GM21381 (cell line): ENCODE data around the gene COASY.

ENCODE experiments used
- ATAC-seq: cut with Tn5 transposase; IDR thresholded peaks from one replicate; pipeline ENCODE4 v1.9.1; 2021; ENCODE audit warnings: mild to moderate bottlenecking, moderate library complexity; ENCODE audit not compliant: unreplicated experiment

COASY gene

DNA sequence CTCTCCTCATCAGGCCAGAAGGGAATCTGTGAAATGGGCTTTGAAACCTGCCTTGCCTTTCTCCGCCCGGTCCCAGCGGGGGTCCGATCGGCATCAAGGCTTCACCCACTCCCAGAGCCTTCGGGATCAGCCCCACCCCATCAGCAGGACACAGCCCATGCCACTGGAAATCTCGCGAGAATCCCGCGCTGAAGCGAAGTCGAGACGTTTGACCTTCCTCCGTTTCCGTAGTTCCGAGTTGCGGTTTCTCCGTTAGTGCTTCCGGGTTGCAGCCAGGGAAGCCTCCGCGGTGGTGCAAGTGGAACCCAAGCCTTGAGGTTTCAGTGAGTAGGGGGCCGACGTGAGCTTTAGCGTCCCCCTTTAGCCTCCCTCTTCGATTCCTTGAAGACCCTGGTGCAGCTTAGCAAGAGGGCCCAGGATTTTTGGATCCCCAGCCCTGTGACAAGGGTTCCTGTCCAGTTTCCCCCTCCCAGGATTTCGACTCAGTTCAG is at the start of gene COASY:
COASY (plus strand) TSS at position 252 of the 491 bp plus-strand sequence. CDS start 475 bp downstream, outside the sequence.
- ATAC-seq, result no peak

DNA sequence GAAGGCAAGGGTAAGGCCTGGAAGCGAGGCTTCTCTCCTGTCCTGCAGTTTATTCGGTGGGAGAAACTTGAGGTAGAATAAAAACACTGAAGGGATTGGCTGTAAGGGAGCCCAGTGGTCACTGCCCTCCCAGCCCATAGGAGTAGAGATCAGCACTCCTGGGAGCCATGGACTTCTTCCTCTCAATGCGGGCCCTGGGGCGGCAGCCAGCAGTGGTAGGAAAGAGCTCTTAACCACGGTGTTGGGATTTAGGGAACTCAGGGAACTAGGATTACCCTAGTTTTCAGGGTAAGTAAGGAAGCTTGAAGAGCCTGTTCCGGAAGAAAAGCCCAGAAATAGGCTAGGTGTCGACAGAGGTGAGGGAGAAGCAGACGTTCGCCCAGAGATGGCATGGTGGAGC is 49.7 kb upstream of the COASY start:
- ATAC-seq, result no peak

DNA sequence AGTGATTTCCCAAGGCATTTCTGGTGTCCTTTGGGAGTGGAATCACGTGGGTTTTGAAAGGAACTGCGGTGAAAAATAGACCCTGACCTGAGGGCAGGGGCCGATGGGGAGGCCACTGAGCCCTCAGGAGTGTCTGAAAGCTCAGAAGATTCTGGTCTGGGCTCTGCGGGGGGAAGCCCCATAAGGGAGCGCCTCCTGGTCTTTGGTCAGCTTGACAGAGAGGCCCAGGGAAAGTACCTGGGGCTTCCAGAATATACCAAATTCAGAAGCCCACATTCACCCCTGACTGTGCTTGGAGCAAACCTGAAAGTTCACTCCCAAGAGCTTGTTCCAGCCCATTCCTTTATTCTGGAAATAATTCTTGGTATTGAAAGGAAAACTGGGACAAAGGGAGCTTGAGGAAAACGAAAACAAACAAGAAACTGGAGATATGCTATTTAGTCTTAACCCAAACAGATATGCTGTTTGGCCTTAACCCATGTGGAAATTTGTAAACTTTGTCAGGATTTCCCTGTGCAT is 49.2 kb upstream of the COASY start:
- ATAC-seq, result no peak

DNA sequence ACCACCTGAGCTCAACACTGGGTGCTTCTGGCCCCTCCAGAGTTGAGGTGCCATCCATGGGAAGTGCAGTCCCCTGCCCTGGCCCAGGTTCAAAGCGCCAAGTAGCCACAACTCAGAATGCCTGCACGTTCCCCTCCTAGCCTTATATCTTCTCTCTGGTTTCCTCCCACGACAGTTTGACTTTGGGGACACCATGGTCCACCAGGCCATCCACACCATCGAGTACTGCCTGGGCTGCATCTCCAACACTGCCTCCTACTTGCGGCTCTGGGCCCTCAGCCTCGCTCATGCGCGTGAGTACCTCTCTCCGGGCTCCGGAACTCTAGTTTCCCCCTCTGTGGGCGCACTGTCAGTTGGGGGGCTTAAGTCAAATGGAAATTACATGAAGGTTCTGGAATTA is 48.3 kb upstream of the COASY start:
- no peak for ATAC-seq

DNA sequence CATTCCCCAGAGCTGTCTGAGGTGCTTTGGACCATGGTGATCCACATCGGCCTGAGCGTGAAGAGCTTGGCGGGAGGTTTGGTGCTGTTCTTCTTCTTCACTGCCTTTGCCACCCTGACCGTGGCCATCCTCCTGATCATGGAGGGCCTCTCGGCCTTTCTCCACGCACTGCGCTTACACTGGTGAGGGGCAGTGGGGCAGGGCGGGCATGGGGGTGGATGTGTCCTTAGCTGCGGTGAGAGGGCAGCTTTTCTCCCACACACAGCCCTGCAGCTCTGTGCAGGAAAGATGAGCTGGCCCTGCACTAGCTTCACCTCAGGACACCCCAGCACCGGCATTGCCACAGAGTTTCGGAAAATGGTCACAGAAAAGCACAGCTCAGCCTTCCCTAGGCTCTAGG is 47.7 kb upstream of the COASY start:
- ATAC-seq, result no peak

DNA sequence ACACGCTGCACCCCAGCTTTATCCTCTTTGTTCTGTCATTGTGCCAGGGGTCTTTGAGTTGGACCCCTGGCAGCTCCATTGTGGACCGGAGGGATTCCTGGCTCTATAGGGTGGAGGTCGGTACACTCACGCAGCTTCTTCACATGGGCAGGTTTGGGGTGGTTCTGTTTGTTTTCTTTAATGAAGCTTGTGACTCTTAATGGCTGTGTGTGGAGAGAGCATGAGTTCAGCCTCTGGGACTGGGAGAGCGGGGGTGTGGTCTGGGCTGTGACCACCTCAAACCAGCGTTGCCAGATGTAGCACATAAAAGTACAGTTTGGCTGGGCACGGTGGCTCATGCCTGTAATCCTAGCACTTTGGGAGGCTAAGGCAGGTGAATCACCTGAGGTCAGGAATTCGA is 47.1 kb upstream of the COASY start:
- ATAC-seq, result no peak

DNA sequence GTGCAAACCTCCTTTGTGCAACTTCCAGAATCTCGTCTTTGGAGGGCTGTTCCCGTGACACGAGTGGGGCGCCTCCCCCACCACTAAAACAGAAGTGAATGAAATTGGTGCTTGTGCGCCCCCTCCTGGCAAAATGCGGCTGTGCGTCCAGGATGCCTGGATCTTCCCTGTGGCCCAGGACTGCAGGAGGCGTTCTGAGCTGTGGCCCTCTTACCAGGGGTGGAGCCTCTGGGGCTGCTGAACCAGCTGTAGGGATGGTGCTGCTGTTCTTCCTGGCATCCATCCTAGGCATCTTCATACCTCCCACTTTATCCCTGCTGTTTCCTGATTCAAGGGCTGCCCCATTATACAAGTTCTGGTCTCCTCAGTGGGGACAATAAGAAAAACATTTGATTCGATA is 44.4 kb upstream of the COASY start:
- no peak for ATAC-seq

DNA sequence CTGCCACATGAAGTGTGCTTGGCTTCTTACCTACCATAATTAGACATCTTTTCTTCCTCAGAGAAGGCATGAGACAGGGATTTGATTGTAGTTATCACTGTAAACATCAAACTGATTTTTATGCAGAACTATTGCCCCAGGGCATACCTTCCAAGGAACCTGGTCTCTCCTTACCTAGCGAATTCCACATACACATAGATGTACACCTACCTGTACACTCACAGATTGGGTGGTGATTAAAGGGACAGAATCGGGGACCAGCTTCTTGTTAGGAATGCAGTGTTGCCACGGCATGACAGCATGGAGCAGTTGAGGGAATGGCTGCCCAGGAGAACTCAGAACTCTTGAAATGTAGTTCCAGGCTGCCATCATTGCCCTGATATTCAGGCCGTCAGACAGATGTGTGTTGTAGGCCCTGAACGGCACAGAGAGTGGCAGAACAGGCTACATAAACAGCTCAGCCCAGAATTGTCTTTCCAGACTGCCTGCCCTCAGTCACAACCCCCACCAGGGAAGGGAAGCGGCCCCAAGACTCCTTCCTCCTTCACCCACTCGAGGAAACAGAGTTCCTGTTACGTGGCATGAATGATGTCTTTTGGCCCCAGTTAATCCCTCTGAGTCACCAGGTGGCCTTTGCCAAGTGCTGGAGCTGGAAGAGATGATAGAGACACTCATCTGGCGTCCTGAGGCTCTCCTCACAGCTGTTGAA is 43.7 kb upstream of the COASY start:
- no peak for ATAC-seq

DNA sequence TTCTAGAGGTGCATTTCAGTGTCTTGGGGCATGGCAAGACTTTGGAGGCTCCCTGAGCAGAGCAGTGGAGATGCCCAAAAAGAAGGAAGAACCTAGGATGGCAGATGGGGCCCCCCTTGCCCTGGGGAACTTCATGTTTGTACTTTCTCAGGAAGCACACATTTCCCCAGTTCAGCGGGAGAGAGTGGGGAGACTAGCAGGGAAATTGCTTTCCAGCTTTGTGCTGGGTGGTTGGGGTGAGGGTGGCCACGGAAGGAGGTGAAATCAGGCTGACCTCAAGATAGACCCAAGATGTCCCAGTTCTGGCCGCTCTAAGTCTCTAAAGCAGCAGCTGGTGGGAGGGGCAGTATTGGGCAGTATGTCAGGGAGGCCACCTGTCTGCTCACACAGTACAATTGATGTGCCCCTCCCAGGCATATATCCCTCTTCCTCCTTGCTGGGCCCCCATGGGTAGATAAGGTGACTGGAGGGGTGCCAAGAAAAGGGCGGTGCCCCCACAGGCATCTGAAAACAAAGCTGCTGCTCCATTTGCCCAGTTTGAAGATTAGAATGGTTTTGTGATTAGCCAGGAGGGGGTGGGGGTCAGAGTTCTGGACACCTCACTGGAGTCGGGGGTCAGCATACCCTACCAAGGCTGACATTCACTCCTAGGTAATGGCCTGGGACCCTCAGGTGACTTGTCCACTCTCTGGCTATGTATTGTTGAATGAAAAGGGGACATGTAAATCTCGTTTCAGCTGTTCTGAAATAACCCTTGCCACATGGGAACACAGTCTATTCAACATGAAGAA is 43.0 kb upstream of the COASY start:
- no peak for ATAC-seq

DNA sequence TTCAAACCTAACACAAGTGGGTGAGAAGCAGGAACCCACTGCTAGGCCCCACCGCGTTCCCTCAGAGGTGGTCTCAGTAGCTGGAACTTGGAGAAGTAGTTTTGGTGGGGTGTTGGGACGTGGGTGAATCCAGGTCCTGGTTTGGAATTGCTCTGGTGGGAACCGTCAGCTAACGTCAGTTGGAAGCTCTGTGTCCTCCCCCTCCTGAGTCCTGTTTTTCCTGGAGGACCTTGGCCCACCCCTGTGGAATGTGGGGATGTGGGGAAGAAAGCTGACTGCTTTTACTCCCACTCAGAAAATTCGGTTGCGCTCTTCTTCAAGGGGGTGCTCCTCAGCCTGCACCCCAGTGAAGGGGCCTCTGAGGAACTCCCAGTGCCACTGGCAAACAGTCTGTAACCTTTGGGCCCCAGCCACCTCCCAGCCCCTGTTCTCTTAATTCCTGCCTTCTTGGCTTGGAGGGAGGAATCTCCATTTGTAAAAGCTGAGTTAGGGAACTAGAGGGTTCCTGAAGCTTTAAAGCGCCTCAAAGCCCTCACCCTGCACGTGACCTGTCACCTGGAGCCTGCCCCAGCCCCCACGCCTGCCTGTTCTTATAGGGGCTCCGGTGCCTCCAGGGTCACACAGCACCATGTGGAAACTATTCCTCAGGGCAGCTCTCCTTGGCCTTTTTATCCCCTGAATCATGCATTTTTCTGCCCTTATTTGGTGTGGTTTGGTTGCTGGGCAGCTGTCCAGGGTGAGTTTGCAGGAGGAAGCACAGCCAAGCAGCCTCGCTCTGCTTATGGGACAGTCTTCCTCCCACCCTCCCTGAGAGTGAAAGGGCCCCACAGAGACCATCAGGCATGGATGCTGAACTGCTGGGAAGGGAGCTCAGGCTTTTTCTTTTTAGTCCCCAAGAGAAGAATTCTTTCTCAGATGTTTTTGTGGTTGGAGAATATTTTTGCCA is 42.1 kb upstream of the COASY start:
- ATAC-seq, result no peak

DNA sequence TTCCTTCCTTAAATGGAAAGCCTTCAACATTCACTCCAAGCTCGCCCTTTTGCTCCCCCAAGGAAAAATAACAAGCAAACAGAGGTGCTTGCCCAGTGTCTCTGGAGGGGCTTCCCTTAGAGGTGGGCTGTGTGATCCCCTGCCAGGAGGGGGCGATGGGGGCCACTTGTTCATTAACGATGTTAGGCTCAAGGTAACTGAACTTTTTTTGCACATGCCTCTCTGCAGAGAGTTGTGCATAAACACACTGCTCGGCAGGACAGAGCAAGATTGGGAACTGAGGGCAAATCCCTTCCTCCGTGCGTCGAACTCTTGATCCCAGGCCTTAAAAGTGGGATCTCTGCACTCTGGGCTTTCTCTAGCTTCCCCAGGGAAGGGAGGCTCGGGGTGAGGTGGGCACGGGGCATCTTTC is 41.4 kb upstream of the COASY start:
- ATAC-seq, result no peak

DNA sequence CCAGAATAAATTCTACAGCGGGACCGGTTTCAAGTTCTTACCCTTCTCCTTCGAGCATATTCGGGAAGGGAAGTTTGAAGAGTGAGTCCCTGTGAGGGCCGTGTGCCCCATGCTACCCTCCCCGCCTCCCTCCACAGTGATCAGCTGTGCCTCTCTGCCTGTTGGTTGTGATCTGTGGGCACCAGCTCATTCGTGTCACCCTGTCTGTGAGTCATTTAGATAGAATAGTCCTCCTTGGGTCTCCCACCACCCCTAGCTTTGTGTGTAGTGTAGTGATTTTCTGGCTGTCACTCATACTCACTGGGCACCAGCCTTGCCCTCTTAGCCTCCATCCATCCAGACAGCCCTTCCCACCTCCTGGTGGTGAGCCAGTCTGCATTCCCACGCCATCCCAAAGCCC is 40.9 kb upstream of the COASY start:
- no peak for ATAC-seq

DNA sequence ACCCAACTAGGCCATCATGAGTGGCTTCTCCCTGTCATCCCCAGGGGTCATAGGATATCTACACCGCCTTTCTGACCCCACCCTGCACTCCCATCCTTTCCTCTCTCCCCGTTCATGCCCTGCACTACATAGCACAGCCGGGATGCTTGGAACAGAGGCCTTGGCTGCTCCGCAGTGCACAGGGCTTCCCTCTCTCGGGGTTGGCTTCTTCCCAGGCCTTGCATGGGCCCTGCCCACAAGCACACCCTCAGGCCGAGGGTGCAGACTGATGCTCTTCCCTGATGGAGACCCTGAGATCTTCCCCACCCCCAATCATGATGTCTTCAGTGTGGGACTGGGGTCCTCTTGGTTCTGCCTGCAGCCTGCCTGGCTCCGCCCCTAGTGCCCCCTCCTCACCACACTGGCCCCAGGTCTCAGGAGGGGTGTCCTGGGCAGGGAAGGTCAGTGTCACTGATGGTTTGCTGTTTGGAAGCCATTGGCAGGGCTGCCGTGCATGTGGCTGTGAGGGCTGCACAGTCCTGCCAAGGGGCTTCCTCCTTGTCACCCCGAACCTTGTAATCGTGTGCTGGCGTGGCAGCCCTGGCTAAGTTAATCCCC is 40.2 kb upstream of the COASY start:
- ATAC-seq, result no peak

DNA sequence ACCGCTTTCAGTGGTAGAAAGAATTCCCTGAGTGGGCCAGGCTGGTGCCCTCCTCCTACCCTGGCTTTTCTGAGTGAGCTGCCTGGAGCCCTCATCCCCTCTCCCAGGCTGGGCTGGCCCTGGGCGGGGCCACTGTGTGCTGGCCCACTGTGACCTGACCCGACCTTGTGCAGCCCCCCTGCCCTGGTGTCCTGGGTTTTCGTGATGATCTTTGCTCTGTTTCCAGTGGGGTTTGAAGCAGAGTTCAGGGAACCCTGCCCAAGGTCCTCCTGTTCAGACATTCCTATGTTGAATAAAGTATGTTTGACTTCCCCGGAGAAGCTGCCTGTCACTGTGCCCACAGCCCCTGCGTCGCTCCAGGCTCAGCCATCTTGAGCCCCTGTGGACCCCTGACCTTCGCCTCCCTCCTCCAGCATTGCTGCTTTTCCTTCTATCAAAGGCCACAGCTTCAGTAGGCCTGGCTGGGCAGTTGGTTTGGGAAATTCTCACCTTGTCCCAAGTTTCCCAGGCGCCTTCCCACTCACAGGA is 39.6 kb upstream of the COASY start:
- no peak for ATAC-seq

DNA sequence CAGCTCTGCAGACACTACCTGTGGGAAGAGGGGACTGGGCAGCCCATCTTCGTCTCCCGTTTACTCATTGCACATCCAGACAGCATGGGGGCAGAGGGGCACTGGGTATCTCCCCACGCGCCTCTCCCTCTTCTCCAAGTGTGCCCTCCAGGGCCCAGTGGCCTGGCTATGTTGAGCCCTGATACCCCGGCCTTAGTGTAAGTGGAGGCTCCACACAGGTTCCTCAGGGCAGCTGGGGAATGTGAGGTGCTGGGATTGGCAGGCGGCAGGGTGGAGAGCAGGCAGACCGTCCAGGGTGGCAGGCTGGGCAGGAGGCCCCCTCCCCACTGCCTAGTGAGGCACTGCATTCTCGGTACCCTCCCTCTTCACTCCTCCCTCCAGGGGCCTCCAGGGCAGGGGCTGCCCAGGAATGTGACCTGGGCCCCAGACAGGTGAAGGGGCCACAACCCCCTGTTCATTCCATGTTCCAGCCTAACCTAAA is 39.1 kb upstream of the COASY start:
- no peak for ATAC-seq

DNA sequence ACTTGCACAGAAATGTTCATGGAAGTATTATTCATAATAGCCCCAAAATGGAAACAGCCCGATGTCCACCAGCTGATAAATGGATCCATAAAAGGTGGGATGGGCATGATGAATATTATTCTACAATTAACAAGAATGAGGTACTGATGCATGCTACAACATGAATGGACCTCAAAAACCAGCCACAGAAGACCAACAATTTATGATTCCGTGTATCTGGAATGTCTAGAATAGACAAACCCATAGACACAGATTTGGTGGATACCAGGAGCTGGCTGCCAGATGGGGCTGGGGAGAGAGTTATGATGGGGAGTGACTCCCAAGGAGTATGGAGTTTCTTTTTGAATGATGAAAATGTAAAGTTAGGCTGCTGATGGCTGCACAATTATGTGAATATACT is 36.7 kb upstream of the COASY start:
- no peak for ATAC-seq

DNA sequence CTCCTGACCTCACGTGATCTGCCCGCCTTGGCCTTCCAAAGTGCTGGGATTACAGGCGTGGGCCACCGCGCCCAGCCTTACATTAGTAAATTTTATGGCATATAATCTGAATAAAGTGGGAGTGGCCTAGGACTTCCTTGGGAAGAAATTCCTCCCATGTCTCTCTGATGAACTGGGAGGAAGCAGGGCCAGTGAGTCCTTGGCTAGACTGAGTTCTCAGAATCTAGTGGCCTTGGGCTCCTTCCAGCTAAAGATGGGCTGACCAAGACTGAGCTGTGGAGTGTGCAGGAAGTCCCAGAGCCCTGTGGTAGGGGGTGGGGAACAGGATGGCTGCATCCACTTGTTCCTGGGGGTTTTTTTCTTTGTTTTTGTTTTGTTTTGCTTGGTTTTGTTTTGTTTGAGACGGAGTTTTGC is 35.9 kb upstream of the COASY start:
- ATAC-seq, result no peak

DNA sequence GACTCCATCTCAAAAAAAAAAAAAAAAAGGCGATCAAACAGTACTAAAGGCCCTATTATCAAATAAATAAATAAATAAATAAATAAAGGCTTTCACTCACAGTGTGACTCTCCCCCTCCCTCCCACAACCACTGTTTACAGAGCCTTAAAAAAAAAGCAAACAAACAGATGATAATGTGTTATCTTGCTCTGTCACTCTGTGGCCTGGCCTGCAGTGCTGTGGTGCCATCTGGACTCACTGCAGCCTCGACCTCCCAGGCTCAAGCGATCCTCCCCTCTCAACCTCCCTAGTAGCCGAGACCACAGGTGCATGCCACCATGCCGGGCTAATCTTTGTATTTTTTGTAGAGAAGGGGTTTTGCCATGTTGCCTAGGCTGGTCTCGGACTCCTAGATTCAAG is 34.0 kb upstream of the COASY start:
- no peak for ATAC-seq

DNA sequence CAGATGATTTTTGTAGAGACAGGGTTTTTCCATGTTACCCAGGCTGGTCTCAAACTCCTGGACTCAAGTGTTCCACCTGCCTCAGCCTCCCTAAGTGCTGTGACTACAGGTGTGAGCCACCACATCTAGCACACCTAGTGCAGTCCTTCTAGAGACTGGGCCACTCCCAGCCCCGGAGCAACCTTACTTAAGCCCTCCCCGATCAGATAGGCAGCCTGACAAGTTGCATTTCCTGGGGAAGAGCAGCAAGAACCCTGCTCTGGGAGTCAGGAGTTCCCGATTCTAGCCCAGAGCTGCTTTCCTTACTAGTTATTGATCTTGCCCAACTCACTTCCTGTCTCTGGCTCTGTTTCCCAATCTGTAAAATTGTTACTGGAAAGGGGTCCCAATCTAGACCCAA is 32.9 kb upstream of the COASY start:
- no peak for ATAC-seq

DNA sequence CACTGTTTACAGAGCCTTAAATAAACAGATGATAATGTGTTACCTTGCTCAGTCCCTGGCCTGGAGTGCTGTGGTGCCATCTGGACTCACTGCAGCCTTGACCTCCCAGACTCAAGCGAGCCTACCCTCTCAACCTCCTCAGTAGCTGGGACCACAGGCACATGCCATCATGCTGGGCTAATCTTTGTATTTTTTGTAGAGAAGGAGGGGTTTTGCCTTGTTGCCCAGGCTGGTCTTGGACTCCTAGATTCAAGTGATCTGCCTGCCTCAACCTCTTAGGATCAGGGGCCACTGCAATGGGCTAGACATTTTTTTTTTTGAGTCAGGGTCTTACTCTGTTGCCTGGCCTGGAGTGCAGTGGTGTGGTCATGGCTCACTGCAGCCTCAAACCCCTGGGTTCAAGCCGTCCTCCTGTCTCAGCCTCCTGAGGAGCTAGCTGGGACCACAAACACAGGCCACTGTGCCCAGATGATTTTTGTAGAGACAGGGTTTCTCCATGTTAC is 30.9 kb upstream of the COASY start:
- ATAC-seq, result no peak
